B cell (primary cell): ENCODE results near the gene BORCS8. TPM values are rescaled to one million over a fixed set of nuclear protein-coding genes. Genes with fewer than 3 reads are reported as not detected.
A peak's percentile ranks its signal among the peaks of the same experiment; 100 is the strongest.

Source experiments
- ATAC-seq: fragments of 200-7000 bp; cut with Tn5 transposase; one replicate; pipeline ENCODE4 v1.10.0; 2021; ENCODE audit warnings: low read depth, mild to moderate bottlenecking, moderate number of reproducible peaks, moderate library complexity
- CTCF ChIA-PET: fragments of 350-600 bp; sonication (Branson Sonifier 250); formaldehyde crosslinking; loops from one replicate; lab custom pipeline; 2021; ENCODE audit warnings: antibody characterized with exemption, inconsistent platforms; lab: Charles Lee
- POLR2A ChIA-PET: fragments of 350-600 bp; sonication (Branson Sonifier 250); formaldehyde crosslinking; loops from one replicate; lab custom pipeline; 2021; ENCODE audit warnings: antibody characterized with exemption; lab: Charles Lee
- DNase-seq: peaks from one replicate; pipeline ENCODE4 v3.0.0; 2013
- H2AFZ ChIP-seq: 2 replicates; pipeline ENCODE4 v1.6.1; 2012; ENCODE audit warnings: mild to moderate bottlenecking, low read depth, low read length; ENCODE audit not compliant: insufficient read depth, poor library complexity, severe bottlenecking
- H3K27ac ChIP-seq, 2 donors: 1 replicate in 1 of 2; 2 replicates in 1 of 2; pipeline ENCODE4 v1.5.1; 2012 to 2013; ENCODE audit warnings: low read length in 2 of 2, mild to moderate bottlenecking in 2 of 2, moderate library complexity in 1 of 2
- H3K27me3 ChIP-seq, 4 experiments: fragments of 200-600 bp in 1 of 4; sonication (generic) in 1 of 4; replicated peaks in 1 of 4; 1 replicate in 2 of 4; 2 replicates in 2 of 4; pipeline versions ENCODE4 v1.6.1 to v1.7.0; 2013 to 2016; ENCODE audit warnings: low read length in 3 of 4, mild to moderate bottlenecking in 2 of 4, mixed read lengths in 1 of 4, moderate library complexity in 1 of 4; ENCODE audit not compliant: insufficient read depth in 4 of 4, control insufficient read depth in 3 of 4; ENCODE audit errors: control extremely low read depth in 1 of 4
- H3K36me3 ChIP-seq, 2 experiments: replicated peaks in 1 of 2; 1 replicate in 1 of 2; 2 replicates in 1 of 2; pipeline versions ENCODE4 v1.6.1 to v1.7.1; 2013; ENCODE audit warnings: low read length in 1 of 2; ENCODE audit not compliant: insufficient read depth in 2 of 2, control insufficient read depth in 1 of 2; ENCODE audit errors: control extremely low read depth in 1 of 2, extremely low read depth in 1 of 2
- H3K4me1 ChIP-seq, 2 donors: fragments of 200-600 bp in 1 of 2; sonication (generic) in 1 of 2; 1 replicate in 1 of 2; 2 replicates in 1 of 2; pipeline versions ENCODE4 v1.5.1 to v1.6.1; 2013 to 2017; ENCODE audit warnings: low read length in 2 of 2; ENCODE audit not compliant: control insufficient read depth in 2 of 2, insufficient read depth in 2 of 2
- H3K4me2 ChIP-seq: replicated peaks from 2 replicates; pipeline ENCODE3; 2012; ENCODE audit warnings: mild to moderate bottlenecking, low read depth, low read length; ENCODE audit not compliant: poor library complexity, severe bottlenecking
- H3K4me3 ChIP-seq, 5 experiments: fragments of 200-600 bp in 1 of 5; sonication (generic) in 1 of 5; 1 replicate in 3 of 5; 2 replicates in 2 of 5; pipeline versions ENCODE4 v1.5.1 to v1.7.0; 2011 to 2016; ENCODE audit warnings: low read length in 4 of 5, mild to moderate bottlenecking in 4 of 5, low read depth in 2 of 5, control low read depth in 1 of 5, moderate library complexity in 1 of 5; ENCODE audit not compliant: insufficient read depth in 1 of 5; ENCODE audit errors: control extremely low read depth in 1 of 5, extremely low read depth in 1 of 5
- H3K79me2 ChIP-seq: fragments of 200-600 bp; sonication (generic); one replicate; pipeline ENCODE4 v1.6.0; 2016; ENCODE audit warnings: low read length; ENCODE audit not compliant: control insufficient read depth, insufficient read depth
- H3K9ac ChIP-seq: fragments of 200-600 bp; sonication (generic); 2 replicates; pipeline ENCODE4 v1.6.1; 2017; ENCODE audit warnings: mild to moderate bottlenecking, low read length, moderate library complexity
- H3K9me3 ChIP-seq, 3 donors: one replicate each; pipeline versions ENCODE4 v1.6.1 to v1.7.1; 2013; ENCODE audit warnings: low read length in 2 of 3; ENCODE audit not compliant: control insufficient read depth in 2 of 3, insufficient read depth in 1 of 3; ENCODE audit errors: control extremely low read depth in 1 of 3
- H4K20me1 ChIP-seq: 2 replicates; pipeline ENCODE4 v1.6.0; 2012; ENCODE audit warnings: mild to moderate bottlenecking, low read length; ENCODE audit not compliant: insufficient read depth, control insufficient read depth, poor library complexity, severe bottlenecking
- H3K27ac Mint-ChIP-seq: one replicate; pipeline ENCODE4 v1.8.0; 2021; ENCODE audit warnings: mixed read lengths
- H3K27me3 Mint-ChIP-seq: one replicate; pipeline ENCODE4 v1.8.0; 2021; ENCODE audit warnings: mixed read lengths
- H3K4me1 Mint-ChIP-seq: one replicate; pipeline ENCODE4 v1.8.0; 2021; ENCODE audit warnings: mixed read lengths
- H3K4me3 Mint-ChIP-seq: one replicate; pipeline ENCODE4 v1.8.0; 2021; ENCODE audit warnings: mixed read lengths
- H3K9me3 Mint-ChIP-seq: one replicate; pipeline ENCODE4 v1.8.0; 2022; ENCODE audit warnings: mixed read lengths; ENCODE audit not compliant: insufficient read depth
- CTCF ChIP-seq: fragments of 200-600 bp; IDR thresholded peaks from one replicate; pipeline ENCODE4 v1.8.0; 2022; ENCODE audit warnings: antibody characterized with exemption, mild to moderate bottlenecking
- EZH2 ChIP-seq: IDR thresholded peaks from 2 replicates; pipeline ENCODE4 v1.6.1; 2012; ENCODE audit warnings: borderline replicate concordance, low read depth, mild to moderate bottlenecking, moderate library complexity, low read length; ENCODE audit not compliant: insufficient read depth, poor library complexity, severe bottlenecking
- WGBS: methylation state at CpG from one replicate; pipeline ENCODE4 v1.1.5; 2013; ENCODE audit warnings: missing lambda C conversion rate; ENCODE audit not compliant: insufficient coverage; 5-methylcytosine and 5-hydroxymethylcytosine counted together
- intact Hi-C: fragments of 100-400 bp; cut with micrococcal nuclease; formaldehyde crosslinking; loops from one replicate; pipeline ENCODE4 v1.10.0; 2022
- polyA plus RNA-seq: library from polyadenylated mRNA; depleted of rRNA; stranded (reverse); fragments of >200 nt; gene quantifications from 2 replicates; pipeline ENCODE4 v1.2.3, GENCODE V29; 2012
- total RNA-seq, 2 donors: library from RNA; stranded (reverse); fragments of 120-200 nt in 1 of 2; gene quantifications; 1 replicate in 1 of 2; 2 replicates in 1 of 2; pipeline versions ENCODE4 v1.2.3 to v1.2.4, GENCODE V29; 2013 to 2022

The BORCS8 gene
- total and polyA plus RNA-seq, 2 donors (not counting 1 experiment from before 2014, with no cell fraction given), result 37.6 to 63.1 TPM

- DNase-seq, result peak; percentile 88
- Mint-ChIP-seq H3K27ac (peak within 1 kb of the TSS; percentile 56), H3K9me3 (no peaks in the 10 kb centered on the region), H3K4me3 (peak within 1 kb of the TSS; percentile 82), H3K4me1 (peaks cover 34% of the 10 kb centered on the region), H3K27me3 (peaks cover 8% of the 10 kb centered on the region)
- H3K4me1 ChIP-seq, result peaks cover 13 to 29% of the 10 kb centered on the region in 2 donors
- intact Hi-C loops, result loop anchor here (1.0 kb wide), 2 partner anchors 10 to 32 kb away; partner anchors contain the start of gene TMEM161A
- ChIA-PET POLR2A (interaction anchor here (1.4 to 1.8 kb wide), 2 partner anchors 9 to 13 kb away, joined by 4 to 8 read pairs; no protein-coding TSS in a partner anchor), CTCF (interaction anchor here (1.0 to 13.6 kb wide), 4 partner anchors 13 to 320 kb away, joined by 3 to 285 read pairs (median 4); no protein-coding TSS in a partner anchor)
- H3K4me2 ChIP-seq, result peak within 1 kb of the TSS; percentile 84
- no peak within 1 kb of the TSS for H3K27ac ChIP-seq
- H4K20me1 ChIP-seq, result no peaks in the 10 kb centered on the region
- no peaks in the 10 kb centered on the region for H3K79me2 ChIP-seq
- peak within 1 kb of the TSS; percentile 27 for H3K9ac ChIP-seq
- peak within 1 kb of the TSS; percentile 36 for H2AFZ ChIP-seq
- WGBS, result 15% methylated on average over 56 of the region's 56 CpGs
- H3K36me3 ChIP-seq, result no peaks in the 10 kb centered on the region
- H3K27me3 ChIP-seq, result peaks cover 0 to 18% (median 2%) of the 10 kb centered on the region in 4 experiments
- peaks cover 0 to 11% (median 0%) of the 10 kb centered on the region in 3 donors for H3K9me3 ChIP-seq
- no peak for TF ChIP-seq CTCF
- no peak for TF ChIP-seq EZH2
- peak; percentile 95 for ATAC-seq
- H3K4me3 ChIP-seq, result peak within 1 kb of the TSS; percentile 7 to 46 (median 26)
These were observed 21.7 kb downstream of the BORCS8 start, which contains the start of gene MEF2B for GRCh38 chr19:19170053-19170872. TSS of gene MEF2B (minus strand) at chr19:19170263. CDS start at chr19:19150735, 19,528 bp downstream.
